Activated CD4-positive, alpha-beta T cell treated with anti-CD3 and anti-CD28 coated beads, Interleukin-2, amount 50 U/mL, for 1 hour (primary cell): ENCODE measurements around the gene FBLN1.
A peak's percentile ranks its signal among the peaks of the same experiment; 100 is the strongest.

Source experiments
- DNase-seq: peaks from one replicate; pipeline ENCODE4 v3.0.0-alpha.2; 2020

Gene FBLN1

DNA sequence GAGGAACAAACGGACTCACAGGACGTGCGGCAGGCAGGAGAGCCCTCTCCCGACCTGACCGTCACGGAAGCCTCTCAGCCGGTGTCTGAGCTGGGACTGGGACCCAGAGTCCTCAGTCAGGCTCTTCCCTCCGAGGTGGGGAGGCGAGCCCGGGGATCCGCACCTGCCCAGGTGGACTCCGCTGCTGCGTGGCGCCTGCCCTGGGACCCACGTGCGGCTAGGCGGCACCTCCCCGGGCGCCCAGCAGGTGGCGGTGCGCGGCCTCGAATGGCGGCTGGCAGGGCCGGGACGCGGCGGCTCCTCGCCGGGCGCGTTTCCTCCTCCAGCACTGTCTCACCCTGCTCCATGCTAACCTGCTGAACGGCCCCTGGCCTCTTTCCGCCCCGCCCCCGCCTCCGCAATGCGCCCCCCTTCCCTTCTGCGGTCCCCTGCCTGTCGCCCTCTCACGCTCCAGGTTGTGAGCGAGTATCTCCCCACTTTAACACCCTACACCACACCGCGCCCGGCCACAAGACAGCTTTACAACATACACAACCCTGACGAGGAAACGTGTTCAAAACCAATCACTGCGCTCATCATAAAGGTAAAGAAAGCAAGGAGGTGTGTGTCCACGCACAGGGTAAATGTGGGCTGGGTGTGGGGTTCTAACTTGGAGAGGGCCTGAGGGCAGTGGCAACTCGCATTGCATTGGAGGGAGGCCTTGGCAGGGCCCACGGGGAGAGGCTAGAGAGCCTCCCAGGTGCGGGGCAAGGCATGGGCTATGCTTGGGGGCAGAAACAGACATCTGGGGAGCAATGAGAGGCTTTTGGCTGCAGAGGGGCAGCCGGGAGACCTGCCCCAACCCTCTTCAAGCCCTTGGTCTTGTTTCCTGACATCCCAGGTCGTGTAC is 143.1 kb downstream of the FBLN1 start:
- peak; percentile 75 for DNase-seq

DNA sequence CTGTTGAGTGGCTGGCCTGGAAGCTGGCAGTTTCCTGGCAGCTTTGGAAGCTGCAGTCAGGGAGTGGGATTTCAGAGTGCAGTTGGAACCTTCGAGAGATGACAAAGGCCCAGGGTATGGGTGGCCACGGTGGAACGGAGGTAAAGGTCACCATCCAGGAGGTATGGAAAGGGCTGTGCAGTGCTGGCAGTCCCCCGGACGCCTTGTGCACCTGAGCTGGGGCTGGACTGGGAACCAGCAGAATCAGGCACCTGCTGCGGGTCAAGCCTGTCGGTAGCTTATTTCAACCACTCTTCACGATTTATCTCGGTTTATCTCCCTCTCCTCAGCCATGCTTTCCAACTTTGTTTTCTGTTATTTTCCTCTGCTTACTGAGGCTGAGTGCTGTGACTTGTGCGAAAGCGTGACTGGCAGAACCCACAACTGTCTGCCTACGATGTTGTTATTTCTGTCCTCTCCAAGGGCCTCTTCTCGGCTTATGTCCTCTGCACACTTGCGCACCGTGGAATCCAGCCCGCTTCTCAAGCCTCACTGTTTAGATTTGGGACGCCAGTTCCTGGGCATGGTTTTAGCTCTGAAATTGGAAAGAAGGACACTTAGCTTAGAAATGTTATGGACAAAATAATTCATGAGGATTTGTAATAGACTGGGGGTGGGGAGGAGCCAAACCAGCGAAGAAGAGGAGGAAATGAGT is 145.0 kb downstream of the FBLN1 start:
- no peak for DNase-seq

DNA sequence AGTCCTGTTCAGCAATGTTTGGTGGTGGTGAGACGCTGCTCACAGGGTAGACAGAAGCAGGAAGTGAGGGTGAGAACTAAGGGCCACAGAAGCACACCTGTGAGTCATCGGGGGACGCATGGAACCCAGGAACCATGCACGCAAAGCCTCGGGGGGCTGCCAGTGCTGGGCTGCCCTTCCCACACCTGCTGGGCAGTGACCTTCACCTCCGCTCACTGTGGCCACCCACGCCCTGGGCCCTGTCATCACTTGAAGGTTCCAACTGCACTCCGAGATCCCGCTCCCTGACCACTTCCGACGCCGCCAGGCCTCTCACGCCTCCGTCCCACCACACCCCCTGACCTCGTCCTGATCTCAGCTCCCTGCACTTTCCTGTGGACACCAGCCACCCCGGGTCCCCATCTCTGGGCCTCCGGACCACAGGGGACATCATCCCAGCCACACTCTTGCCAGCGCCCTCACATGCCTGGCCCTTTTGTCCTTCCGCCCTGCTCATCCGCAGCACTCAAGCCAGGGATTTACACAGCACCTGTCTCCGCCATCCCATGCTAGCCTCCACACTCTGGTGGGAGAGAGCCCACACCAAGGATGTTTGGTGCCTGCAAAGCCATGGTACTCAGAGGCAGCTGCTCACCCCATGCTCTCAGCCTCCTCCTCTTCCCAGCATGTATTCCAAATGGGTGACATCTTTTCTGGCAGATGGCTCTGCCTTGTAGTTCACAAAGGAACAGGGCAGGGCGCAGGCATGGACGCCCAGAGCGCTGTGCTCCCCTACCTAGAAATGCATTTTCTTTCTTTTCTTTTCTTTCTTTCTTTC is 145.8 kb downstream of the FBLN1 start:
- no peak for DNase-seq

DNA sequence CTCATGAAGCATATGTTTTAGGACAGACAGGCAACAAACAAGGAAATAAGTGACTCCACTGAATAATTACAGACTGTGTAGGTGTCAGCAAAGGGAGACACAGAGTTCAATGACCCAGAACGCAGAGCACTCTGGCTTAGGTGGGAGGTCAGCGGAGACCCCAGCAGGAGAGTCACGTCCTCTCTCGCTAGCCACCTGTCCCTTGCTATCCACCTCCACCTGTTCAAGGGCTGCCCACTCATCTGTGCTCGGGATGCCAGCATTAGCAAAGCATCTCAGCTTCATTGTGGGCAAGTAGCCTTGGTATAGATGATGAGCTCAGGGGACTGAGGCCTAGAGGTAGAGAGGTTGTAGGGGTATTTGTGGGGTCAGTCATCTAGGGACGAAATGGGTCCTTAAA is 147.1 kb downstream of the FBLN1 start:
- DNase-seq, result no peak

DNA sequence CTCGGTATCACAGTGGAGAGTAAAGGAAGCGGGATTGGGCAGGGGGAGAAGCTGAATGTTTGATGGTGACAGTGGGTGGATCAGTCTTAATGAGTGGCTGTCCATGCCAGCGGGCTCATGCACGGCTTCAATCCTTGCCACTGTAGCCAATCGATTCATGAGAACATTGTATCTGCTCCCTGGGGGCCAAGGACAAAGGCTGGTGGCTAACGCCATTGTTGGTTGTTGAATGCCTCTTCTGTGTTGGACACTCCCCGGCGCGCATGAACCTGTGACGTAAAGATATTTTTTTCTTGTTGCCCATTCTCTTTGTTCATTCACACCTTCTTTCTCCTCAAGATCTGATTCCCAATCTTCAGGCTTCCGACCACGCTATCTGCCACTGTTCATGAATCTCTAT is 148.0 kb downstream of the FBLN1 start:
- no peak for DNase-seq
